A673 (cell line): ENCODE results near the gene CBLL2.

Experiments
- EZH2 ChIP-seq: fragments of 200-600 bp; sonication (generic); IDR thresholded peaks from 2 replicates; pipeline ENCODE4 v1.6.1; 2017; ENCODE audit warnings: borderline replicate concordance, low read depth, mild to moderate bottlenecking, mixed read lengths, antibody characterized with exemption, low read length; ENCODE audit not compliant: poor library complexity, severe bottlenecking
- TF ChIP-seq, protein P1 (sequence below): fragments of 300-800, 200-600 bp; sonication (generic); conservative IDR thresholded peaks from 2 replicates; pipeline ENCODE4 v1.5.1; 2017; ENCODE audit warnings: low read depth, mild to moderate bottlenecking, antibody characterized with exemption, low read length, moderate library complexity, mixed read lengths

DNA sequence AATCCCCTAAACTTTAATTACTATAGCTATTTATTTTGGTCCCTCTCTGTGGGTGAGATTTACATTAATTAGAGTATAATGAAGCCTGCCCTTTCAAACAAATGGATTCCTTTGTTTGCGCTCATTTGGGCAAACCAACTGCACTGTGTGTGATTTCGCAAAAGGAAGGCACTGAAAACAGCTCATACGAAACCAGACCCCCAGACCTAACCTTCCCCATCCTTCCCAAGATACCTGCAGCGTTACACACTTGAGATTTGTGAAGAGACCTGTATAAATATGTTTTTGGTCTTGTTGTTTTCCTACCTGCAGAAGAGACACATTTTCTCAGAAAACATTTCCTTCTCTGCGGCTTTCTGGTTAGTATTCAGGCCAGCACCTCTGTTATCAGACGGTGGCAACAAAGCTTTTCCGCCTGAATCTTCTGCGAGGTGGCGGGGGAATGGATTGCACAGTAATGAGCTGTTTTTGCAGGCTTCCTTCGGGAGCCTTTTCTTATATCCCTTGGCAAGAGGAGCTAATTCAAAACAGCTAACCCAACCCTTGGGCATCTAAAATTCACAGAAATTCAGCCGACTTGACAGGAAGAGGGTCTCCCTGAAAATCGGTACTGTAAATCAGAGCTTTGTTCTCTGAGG lies 47.6 kb downstream of the CBLL2 start:
- TF ChIP-seq, protein P1, sequence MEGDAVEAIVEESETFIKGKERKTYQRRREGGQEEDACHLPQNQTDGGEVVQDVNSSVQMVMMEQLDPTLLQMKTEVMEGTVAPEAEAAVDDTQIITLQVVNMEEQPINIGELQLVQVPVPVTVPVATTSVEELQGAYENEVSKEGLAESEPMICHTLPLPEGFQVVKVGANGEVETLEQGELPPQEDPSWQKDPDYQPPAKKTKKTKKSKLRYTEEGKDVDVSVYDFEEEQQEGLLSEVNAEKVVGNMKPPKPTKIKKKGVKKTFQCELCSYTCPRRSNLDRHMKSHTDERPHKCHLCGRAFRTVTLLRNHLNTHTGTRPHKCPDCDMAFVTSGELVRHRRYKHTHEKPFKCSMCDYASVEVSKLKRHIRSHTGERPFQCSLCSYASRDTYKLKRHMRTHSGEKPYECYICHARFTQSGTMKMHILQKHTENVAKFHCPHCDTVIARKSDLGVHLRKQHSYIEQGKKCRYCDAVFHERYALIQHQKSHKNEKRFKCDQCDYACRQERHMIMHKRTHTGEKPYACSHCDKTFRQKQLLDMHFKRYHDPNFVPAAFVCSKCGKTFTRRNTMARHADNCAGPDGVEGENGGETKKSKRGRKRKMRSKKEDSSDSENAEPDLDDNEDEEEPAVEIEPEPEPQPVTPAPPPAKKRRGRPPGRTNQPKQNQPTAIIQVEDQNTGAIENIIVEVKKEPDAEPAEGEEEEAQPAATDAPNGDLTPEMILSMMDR, result no peak
- no peak for TF ChIP-seq EZH2
